DMS 273 (cell line): Measurements from ENCODE around the gene APOBEC3C.
"Not testable (repeated sequence)": the region's sequence is repeated elsewhere in the genome, so short reads cannot be mapped to it uniquely, and the experiment has no call there.

Experiments
- DNase-seq: peaks from one replicate; lab custom pipeline; 2025; ENCODE audit not compliant: unreplicated experiment; lab: John Stamatoyannopoulos, UW

APOBEC3C gene

DNA sequence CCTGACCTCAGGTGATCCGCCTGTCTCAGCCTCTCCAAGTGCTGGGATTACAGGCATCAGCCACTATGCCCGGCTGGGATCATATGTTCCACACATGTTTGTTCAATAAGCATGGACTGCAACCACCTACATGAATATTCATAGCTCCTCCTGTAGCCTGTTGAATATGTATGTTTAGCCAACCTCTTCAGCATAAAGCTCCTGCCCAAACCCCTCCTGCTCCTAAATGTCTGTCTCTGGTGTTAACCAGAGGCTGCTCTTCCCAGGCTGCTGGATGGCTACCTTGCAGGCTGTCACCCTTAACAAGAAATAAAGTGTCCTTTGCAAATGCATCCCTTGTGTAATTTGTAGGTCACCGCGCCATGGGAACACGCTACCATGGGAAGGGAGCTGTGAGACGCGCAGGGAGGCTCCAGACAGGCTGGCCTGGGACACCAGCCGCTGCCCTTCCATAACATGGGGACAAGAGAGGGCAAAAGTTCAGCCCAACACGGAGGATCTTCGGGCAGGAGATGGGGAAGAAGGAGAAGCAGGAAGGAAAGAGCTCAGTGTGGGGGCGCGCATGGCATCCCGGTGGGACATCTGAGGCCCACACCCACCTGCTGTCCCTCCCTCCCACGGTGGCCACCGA, 6.1 kb downstream of the APOBEC3C start:
- DNase-seq = peak; percentile 13

DNA sequence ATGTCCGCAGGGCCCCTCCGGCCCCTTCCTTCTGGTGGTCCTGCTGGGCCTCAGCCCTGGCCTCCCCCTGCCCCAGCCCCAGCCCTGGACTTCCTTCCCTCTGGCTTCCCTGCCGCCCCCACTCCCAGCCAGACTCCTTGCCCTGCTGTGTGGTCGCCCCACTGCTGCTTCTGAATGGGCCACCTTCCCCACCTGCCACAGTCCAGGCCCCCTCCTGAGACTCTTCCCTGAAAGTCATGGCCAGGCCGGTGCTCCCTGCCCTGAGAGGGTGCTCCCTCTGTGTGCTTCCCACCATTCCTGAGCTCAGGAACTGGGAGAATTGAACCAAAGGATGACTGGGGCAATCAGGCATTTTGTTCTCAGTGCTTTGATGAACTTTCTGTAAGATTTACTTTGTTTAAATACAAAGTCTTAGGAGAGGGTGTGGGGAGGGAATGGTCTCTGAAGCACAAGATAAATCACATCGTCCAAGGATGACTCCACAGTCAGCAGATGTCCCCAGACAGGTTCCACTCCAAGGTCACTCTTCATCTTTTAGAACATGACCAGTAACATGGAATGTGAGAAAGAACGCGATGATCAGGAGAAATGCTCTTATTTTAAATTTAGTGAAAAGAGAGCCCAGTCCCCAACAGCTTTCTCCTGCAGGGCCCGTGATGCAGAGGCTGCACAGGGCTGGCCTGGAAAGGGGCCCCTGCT, 7.6 kb downstream of the APOBEC3C start:
- DNase-seq = no peak

- no peak for DNase-seq
Measured at GRCh38 chr22:39024519-39025308, 10.7 kb downstream of the APOBEC3C start.

GRCh38 chr22:39026509-39027150, 12.6 kb downstream of the APOBEC3C start:
- DNase-seq = no peak

DNA sequence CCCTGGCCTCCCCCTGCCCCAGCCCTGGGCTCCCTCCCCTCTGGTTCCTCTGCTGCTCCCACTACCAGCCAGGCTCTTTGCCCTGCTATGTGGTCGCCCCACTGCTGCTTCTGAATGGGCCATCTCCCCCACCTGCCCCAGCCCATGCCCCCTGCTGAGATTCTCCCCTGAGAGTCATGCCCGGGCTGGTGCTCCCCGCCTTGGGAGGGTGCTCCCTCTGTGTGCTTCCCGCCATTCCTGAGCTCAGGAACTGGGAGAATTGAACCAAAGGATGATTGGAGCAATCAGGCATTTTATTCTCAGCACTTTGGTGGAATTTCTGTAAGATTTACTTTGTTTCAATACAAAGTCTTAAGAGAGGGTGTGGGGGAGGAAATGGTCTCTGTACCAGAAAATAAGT, 13.7 kb downstream of the APOBEC3C start:
- no peak for DNase-seq

DNA sequence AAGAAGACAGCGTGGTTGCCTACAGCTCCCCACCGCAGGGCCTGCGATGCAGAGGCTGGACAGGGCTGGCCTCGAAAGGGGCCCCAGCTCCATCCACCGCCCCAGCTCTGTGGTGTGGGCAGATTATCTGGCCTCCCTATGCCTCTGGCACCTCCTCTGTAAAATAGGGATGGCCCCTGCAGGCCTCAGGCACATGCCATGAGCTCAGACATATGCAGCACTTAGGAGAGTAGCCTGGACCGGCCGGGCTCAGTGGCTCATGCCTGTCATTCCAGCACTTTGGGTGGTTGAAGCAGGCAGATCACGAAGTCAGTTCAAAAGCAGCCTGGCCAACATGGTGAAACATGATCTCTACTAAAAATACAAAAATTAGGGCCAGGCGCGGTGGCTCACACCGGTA, 14.2 kb downstream of the APOBEC3C start:
- no peak for DNase-seq

- no peak for DNase-seq
Measured at GRCh38 chr22:39029227-39029626, 15.2 kb downstream of the APOBEC3C start.

DNA sequence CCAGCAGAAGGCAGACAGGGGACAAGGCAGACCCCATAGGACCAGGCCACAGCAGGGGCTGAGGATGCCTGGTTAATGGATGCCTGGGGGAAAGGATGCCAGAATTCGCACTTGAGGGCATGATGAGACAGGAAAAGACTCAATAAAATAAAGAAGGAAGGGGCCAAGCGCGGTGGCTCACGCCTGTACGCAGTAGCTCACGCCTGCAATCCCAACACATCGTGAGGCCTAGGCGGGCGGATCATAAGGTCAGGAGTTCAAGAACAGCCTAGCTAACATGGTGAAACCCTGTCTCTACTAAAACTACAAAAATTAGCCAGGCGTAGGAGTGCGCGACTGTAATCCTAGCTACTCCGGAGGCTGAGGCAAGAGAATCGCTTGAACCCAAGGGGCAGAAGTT, 16.6 kb downstream of the APOBEC3C start:
- no peak for DNase-seq

DNA sequence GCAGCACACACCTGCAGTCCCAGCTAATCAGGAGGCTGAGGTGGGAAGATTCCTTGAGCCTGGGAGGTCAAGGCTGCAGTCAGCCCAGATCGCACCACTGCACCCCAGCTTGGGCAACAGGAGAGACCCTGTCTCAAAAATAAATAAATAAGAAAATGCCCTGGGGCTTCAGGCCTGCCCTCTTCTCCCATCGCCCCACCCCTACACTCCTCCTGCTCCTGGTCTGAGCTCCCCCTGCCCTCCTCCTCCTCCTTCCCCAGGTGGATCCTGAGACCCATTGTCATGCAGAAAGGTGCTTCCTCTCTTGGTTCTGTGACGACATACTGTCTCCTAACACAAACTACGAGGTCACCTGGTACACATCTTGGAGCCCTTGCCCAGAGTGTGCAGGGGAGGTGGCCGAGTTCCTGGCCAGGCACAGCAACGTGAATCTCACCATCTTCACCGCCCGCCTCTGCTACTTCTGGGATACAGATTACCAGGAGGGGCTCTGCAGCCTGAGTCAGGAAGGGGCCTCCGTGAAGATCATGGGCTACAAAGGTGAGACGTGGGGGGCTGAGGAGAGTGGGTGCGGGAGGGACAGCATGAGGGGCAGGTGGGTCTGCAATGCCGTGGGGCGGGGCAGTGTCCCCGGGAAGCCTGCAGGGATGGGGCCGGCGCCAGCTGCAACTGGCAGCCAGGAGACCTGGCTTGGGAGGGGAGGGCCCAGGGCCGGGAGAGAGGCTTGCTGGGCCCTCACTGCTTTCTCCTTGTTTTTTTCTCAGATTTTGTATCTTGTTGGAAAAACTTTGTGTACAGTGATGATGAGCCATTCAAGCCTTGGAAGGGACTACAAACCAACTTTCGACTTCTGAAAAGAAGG, 17.6 kb downstream of the APOBEC3C start:
- not testable (repeated sequence) for DNase-seq

- not testable (repeated sequence) for DNase-seq
Measured at GRCh38 chr22:39037071-39037470, 23.0 kb downstream of the APOBEC3C start.

GRCh38 chr22:39039306-39040126, 25.5 kb downstream of the APOBEC3C start:
- DNase-seq = peak; percentile 6

- not testable (repeated sequence) for DNase-seq
Measured at GRCh38 chr22:39040155-39040537, 26.1 kb downstream of the APOBEC3C start.

DNA sequence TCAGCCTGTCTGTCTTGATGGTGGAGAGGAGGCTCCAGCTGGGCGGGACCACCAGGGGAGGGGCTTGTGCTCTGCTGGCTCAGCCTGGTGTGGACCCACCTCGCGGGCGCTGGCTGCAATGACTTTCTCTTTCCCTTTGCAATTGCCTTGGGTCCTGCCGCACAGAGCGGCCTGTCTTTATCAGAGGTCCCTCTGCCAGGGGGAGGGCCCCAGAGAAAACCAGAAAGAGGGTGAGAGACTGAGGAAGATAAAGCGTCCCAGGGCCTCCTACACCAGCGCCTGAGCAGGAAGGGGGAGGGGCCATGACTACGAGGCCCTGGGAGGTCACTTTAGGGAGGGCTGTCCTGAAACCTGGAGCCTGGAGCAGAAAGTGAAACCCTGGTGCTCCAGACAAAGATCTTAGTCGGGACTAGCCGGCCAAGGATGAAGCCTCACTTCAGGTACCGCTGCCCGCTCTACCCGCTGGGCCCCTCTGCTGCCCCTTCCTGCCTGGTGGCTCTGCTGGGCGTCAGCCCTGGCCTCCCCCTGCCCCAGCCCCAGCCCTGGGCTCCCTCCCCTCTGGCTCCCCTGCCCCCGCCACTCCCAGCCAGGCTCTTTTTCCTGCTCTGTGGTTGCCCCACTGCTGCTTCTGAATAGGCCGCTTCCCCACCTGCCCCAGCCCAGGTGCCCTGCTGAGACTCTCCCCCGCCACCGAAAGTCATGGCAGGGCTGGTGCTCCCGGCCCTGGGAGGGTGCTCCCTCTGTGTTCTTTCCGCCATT, 26.7 kb downstream of the APOBEC3C start, which contains the start of gene APOBEC3F:
Gene APOBEC3F (plus strand): TSS at position 327 of the 759 bp plus-strand sequence. CDS start 97 bp downstream, at position 424.
- peak; percentile 39 for DNase-seq

DNA sequence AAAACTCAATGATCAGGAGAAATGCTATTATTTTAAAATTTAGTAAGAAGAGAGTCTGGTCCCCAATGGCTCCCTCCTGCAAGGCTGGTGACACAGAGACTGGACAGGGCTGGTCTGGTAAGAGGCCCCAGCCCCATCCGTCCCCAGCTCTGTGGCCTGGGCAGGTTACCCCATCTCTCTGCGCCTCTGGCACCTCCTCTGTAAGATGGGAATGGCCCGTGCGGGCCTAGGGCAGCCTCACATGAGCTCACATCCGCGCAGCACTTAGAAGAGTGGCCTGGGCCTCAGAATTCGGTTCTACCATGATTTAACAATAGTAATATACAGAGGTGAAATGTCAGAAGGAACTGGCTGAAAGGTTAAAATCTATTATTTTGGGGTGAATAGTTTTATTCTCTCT, 27.9 kb downstream of the APOBEC3C start:
- DNase-seq = no peak

DNA sequence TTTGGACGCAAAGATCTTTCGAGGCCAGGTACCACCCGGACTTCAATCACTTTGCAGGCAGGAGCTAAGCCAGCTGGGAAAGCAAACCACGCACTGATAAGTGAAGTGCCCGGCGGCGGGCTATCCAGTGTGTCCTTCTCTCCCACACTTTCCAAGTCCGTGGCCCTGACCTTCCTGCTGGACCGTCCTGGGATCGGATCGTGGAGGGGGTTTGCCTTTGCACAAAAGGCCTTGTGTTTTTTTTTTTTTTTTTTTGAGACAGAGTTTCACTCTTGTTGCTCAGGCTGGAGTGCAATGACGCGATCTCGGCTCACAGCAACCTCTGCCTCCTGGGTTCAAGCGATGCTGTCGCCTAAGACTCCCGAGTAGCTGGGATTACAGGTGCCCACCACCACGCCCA, 29.0 kb downstream of the APOBEC3C start:
- DNase-seq = not testable (repeated sequence)

DNA sequence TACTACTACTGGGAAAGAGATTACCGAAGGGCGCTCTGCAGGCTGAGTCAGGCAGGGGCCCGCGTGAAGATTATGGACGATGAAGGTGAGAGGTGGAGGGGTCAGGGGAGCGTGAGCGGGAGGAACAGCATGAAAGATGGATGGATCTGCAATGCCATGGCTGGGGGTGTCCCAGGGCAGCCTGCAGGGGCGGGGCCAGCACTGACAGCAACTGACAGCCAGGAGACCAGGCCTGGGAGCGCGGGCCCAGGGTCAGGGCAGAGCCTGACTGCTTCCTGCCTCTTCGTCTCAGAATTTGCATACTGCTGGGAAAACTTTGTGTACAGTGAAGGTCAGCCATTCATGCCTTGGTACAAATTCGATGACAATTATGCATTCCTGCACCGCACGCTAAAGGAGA, 31.1 kb downstream of the APOBEC3C start:
- not testable (repeated sequence) for DNase-seq

DNA sequence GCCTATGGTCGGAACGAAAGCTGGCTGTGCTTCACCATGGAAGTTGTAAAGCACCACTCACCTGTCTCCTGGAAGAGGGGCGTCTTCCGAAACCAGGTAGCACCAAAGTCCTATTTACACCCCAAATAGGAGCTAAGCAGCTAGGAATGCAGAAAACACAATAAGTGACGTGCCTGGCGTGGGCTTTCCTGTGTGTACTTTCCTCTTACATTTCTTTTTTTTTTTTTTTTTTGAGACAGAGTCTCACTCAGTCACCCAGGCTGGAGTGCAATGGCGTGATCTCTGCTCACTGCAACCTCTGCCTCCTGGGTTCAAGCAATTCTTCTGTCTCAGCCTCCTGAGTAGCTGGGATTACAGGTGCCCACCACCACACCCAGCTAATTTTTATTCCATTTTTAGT, 35.4 kb downstream of the APOBEC3C start:
- not testable (repeated sequence) for DNase-seq

DNA sequence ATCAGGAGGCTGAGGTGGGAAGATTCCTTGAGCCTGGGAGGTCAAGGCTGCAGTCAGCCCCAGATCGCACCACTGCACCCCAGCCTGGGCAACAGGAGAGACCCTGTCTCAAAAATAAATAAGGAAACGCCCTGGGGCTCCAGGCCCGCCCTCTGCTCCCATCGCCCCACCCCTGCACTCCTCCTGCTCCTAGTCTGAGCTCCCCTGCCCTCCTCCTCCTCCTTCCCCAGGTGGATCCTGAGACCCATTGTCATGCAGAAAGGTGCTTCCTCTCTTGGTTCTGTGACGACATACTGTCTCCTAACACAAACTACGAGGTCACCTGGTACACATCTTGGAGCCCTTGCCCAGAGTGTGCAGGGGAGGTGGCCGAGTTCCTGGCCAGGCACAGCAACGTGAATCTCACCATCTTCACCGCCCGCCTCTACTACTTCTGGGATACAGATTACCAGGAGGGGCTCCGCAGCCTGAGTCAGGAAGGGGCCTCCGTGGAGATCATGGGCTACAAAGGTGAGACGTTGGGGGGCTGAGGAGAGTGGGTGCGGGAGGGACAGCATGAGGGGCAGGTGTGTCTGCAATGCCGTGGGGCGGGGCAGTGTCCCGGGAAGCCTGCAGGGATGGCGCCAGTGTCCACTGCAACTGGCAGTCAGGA, 37.9 kb downstream of the APOBEC3C start:
- DNase-seq = not testable (repeated sequence)
